ENCODE measurements around the gene CACHD1. TPM values are rescaled to one million over a fixed set of nuclear protein-coding genes. Genes with fewer than 3 reads are reported as not detected.
A peak's percentile ranks its signal among the peaks of the same experiment; 100 is the strongest.

Gene CACHD1
- total RNA-seq, 2 donors from 2014 or later = 8.6 to 12.9 TPM

GRCh38 chr1:64519901-64520300 lies 50.0 kb downstream of the CACHD1 start:
- H3K9me3 ChIP-seq = no peaks in the 10 kb centered on the region
- H3K36me3 ChIP-seq (replicated peaks in 1 of 2; ENCODE audit: insufficient read depth in 1 of 2, low read depth in 2 of 2) = no peaks in the 10 kb centered on the region
- ATAC-seq = no peak
- peaks cover 53% of the 10 kb centered on the region for H3K4me1 ChIP-seq
- no peaks in the 10 kb centered on the region for H3K27me3 ChIP-seq
- no peak overlapping the region for H3K27ac ChIP-seq
- TF ChIP-seq CTCF (IDR thresholded peaks at IDR 0.05) (no peak), POLR2A (IDR thresholded peaks at IDR 0.05) (no peak)
- WGBS, 2 donors = 27 to 28% methylated on average over 3 of the region's 3 CpGs
- intact Hi-C loops (cut with DNase I) = no loop called here
- no peak overlapping the region for H3K4me3 ChIP-seq
- peak; percentile 29 to 48 (median 35) for DNase-seq

- peaks cover 25% of the 10 kb centered on the region for H3K4me1 ChIP-seq
- no peak for ATAC-seq
- H3K4me3 ChIP-seq = no peak overlapping the region
- intact Hi-C loops (cut with DNase I) = no loop called here
- no peaks in the 10 kb centered on the region for H3K36me3 ChIP-seq (replicated peaks in 1 of 2; ENCODE audit: insufficient read depth in 1 of 2, low read depth in 2 of 2)
- TF ChIP-seq POLR2A (IDR thresholded peaks at IDR 0.05) (no peak), CTCF (IDR thresholded peaks at IDR 0.05) (no peak)
- H3K9me3 ChIP-seq = no peaks in the 10 kb centered on the region
- no peak for DNase-seq
- no peaks in the 10 kb centered on the region for H3K27me3 ChIP-seq
- H3K27ac ChIP-seq = no peak overlapping the region
Measured at GRCh38 chr1:64522740-64523139, 52.8 kb downstream of the CACHD1 start.

- ATAC-seq (no peak), DNase-seq (no peak)
- Histone ChIP-seq H3K4me1 (peaks cover 17% of the 10 kb centered on the region), H3K36me3 (replicated peaks in 1 of 2; ENCODE audit: insufficient read depth in 1 of 2, low read depth in 2 of 2) (no peaks in the 10 kb centered on the region), H3K27me3 (no peaks in the 10 kb centered on the region), H3K4me3 (no peak overlapping the region), H3K9me3 (no peaks in the 10 kb centered on the region), H3K27ac (no peak overlapping the region)
- intact Hi-C loops (cut with DNase I) = no loop called here
- 73 to 87% methylated on average over 5 of the region's 5 CpGs for WGBS, 2 donors
- no peak for TF ChIP-seq POLR2A (IDR thresholded peaks at IDR 0.05)
- TF ChIP-seq CTCF (IDR thresholded peaks at IDR 0.05) = no peak
Measured at GRCh38 chr1:64523413-64524337, 53.7 kb downstream of the CACHD1 start.

DNA sequence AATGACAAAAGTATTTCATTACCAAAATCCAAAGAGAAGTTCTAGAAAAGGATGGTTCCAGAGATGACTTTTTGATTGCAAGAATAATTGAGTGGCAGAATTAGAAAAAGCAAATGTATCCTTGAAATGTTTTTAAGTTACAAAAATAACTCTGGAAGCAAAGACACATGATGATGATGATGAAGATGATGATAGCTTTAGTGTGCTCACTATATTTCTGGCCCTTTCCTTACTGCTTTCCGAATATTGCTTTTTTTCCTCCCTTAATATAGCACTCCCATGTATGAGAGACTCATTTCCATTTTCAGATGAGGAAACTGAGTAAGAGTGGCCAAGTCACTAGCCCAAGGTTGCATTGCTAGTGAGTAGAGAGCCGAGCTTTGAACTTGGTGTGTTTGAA lies 54.7 kb downstream of the CACHD1 start:
- H3K4me1 ChIP-seq = peaks cover 8% of the 10 kb centered on the region
- intact Hi-C loops (cut with DNase I) = no loop called here
- no peak for ATAC-seq
- H3K4me3 ChIP-seq = no peak overlapping the region
- TF ChIP-seq POLR2A (IDR thresholded peaks at IDR 0.05) = no peak
- no peak for TF ChIP-seq CTCF (IDR thresholded peaks at IDR 0.05)
- 69 to 79% methylated on average over 2 of the region's 2 CpGs for WGBS, 2 donors
- no peak for DNase-seq
- no peak overlapping the region for H3K27ac ChIP-seq
- H3K9me3 ChIP-seq = no peaks in the 10 kb centered on the region
- H3K27me3 ChIP-seq = no peaks in the 10 kb centered on the region
- no peaks in the 10 kb centered on the region for H3K36me3 ChIP-seq (replicated peaks in 1 of 2; ENCODE audit: insufficient read depth in 1 of 2, low read depth in 2 of 2)

Data from body of pancreas (tissue), 4 donors.